Measurements from ENCODE around the gene UBE2M. TPM values are rescaled to one million over a fixed set of nuclear protein-coding genes. Genes with fewer than 3 reads are reported as not detected.

UBE2M gene
- total RNA-seq: 61.8 and 84.3 TPM in 2 replicates

DNA sequence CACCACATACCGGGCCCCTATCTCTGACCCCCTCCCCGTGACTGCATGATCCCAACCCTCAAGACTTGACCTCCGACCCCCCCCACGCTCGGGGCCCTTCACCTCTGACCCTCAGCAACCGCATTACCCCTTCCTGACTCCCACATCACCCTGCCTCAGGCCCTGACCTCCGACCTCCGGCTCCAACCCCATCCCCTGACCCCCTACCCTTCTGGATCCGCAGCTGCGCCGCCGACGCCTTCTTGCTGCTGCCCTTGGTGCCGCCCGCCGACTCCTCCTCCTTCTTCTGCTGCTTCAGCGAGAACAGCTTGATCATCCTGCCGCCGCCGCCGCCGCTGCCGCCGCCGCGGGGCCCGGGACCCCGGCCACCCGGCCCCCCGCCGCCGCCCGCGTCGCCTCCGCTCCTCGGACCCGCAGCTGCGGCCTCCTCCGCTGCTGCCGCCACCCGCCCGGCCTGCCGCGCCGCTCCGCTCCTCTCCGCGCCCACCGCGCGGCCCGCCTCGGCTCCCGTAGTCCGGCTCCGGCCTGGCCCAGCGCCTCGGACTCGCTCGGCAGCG, at the start of gene UBE2M:
TSS of gene UBE2M (minus strand) at position 546 of the 557 bp plus-strand sequence. CDS start at position 316, 230 bp downstream.

DNA sequence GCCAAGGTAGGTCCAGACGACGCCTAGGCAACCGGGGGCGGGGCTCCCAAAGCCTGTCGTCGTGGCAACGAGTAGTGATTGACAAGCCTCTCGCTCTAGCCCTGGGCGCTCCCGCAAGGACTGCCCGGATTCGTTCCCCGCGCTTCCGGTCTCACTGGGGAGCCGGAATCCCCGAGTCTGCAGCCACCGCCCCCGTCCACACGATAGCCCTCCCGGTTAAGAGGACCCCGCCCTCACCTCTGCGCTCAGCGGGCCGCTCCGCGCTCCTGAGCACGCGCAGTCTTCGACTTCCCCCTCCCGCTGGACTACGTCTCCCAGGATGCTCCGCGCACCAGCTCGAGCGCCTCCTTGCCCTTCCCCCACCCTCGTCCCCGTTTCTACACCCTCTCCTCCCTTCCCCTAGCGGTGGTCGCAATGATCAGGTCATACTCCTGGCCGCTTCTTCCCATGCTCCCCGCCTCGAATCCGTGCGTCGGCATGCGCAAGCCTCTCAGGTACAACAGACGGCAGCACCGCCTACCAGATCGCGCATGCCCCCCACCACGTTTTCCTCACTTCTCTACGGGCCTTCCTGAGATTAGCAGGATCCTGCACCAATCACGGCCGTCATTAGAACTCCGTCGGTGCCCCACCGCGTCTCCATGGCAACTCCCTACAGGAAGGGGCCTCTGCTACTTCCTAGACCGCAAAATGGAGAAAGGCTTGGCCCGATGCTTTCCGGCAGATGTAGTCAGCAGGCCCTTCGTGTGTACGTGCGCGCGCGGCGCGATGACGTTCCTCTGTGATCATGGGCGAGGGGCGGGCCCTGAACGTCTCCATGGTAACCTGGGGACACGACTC, 14.6 kb upstream of the UBE2M start, which contains the start of gene MZF1:
TSS of gene MZF1 (minus strand) at position 518 of the 840 bp plus-strand sequence. CDS start 1,946 bp downstream, outside the sequence.

DNA sequence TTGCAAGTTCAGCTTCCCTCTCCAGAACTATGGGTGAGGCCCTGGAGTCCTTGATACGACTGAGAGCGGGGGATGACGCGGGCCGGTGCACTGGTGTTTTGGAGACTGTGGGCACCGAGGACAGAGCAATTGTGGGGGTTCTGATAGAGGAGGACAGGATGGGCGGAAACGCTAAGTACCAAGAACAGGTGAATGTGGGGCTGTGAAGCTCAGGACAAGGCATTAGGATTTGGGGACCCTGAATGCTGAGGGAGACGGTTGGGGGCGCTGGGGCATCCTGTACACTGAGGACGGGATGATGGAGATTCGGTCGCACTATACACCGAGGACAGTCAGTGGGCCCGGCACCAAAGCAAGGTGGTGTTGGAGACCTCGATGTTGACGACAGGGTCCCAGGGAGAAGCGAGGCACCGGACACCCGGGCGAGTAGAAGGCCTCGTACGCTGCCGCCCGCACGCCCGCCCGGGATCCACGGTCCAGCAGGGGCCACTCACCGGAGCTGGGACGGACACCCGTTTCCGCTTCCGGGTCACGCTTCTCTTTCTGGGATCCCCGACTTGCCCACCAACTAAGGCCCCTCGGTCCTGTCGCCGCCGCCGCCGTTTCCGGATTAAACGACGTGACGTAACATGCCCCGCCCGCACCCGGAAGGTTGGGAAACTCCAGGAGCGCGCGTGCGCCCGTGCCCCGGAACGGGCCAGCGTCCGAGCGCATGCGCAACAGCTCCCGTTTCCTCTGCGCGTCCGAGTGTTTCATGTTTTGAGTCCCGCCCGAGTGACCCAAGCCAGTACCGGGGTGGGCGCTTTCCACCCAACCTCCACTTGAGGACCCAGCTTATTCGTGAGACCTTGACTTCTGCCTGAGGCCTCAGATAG, 3.7 kb downstream of the UBE2M start, which contains the start of gene CHMP2A:
TSS of gene CHMP2A (minus strand) at position 612 of the 875 bp plus-strand sequence. CDS start 893 bp downstream, outside the sequence.

DNA sequence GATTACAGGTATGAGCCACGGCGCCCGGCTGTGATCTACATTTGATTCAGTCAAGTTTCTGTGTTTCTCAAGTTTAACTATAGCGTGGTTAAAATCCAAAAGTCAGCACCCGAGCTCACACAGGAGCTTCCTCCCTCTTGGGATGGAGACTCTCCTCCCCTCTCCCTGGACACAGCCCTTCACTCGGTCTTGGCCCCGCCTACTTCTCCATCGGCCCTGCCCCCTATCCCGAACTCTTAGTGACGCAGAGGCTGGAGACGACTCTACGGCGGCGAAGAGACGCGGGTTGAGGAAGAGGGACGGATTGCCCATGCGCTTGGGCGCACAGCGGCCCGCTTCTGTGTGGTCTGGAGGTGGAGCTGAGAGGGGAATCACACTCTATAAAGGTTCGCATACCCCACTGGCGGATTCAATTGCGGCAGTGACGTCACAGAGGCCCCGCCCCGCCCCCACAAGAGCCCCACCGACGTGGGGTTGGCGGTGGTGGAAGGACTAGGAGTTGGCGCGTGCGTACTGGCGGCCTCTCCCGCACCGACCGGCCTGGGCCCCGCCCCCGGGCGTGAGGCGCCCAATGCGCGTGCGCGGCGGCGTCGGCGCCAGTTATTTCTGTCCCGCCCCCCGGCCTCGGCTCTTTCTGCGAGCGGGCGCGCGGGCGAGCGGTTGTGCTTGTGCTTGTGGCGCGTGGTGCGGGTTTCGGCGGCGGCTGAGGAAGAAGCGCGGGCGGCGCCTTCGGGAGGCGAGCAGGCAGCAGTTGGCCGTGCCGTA, 14.4 kb downstream of the UBE2M start, which contains the start of gene TRIM28:
TSS of gene TRIM28 (plus strand) at position 239 of the 765 bp plus-strand sequence. CDS start 694 bp downstream, outside the sequence.

DNA sequence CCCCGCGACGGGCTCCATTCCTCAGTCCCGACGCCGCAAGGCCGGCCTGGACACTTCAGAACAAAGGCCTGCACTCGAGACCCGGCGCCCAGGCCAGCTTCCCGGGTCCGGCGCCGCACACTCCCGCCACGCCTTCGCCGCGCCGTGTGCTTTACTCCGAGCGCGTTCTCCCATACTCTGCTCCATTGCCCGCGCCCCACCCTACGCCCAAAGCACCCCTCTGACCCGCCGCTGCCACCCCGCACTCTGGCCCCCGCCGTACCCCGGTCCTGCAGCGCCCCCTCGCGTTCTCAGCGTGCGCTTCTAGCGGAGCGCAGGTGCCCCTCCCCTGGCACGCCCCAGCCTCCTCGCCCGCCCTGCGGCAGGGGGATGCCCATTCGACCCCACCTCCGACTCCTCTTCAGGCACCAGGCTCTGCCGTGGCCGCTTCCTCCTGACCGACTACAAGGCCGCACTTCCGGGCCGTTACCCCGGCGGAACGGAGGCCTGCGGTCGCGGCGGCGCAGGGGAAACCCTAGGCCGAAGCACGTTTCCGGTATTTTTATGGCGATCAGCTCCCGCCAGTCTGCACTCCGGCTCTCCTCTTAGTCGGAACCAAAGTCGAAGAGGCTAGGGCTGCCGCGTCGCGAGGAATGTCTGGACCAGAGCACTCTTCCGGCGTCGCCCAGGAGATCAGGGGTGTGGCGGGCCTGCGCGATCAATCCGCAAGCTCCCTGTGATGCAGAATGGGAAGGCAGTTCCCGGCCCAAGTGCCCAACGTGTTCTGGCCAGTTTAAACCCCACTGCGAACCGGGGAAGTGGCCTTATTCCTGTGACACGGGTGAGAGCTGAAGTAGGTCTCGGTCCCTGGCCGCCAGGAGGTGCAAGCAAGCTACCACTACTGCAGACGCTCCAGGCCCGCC, 38.8 kb downstream of the UBE2M start, which contains the start of gene ZBTB45:
TSS of gene ZBTB45 (minus strand) at position 456 of the 902 bp plus-strand sequence. CDS start 2,137 bp downstream, outside the sequence.

GRCh38 chr19:58511353-58512208, 46.8 kb downstream of the UBE2M start, which contains the start of gene SLC27A5:
TSS of gene SLC27A5 (minus strand) at chr19:58511992. CDS start at chr19:58511955, 37 bp downstream.

Other genes starting within 250 kb of the UBE2M start
- 1.7 and 2.4 TPM in 2 replicates for gene ZSCAN22, start 231.6 kb downstream of the UBE2M start, total RNA-seq
- gene A1BG, start 205.1 kb downstream of the UBE2M start, total RNA-seq: 2.7 and 7.3 TPM in 2 replicates
- 0.76 and 1.0 TPM in 2 replicates for gene ZNF497, start 195.9 kb downstream of the UBE2M start, total RNA-seq
- gene ZNF837, start 177.6 kb downstream of the UBE2M start, total RNA-seq: 1.8 and 2.2 TPM in 2 replicates
- 2,212 and 2,748 TPM in 2 replicates for gene RPS5, start 171.3 kb downstream of the UBE2M start, total RNA-seq
- gene RNF225, start 163.0 kb downstream of the UBE2M start, total RNA-seq: 0.09 TPM in 1 of 2 replicates, not detected in the other
- gene ZNF584, start 150.0 kb downstream of the UBE2M start, total RNA-seq: 9.5 TPM in 2 replicates
- gene ZNF132, start 118.5 kb downstream of the UBE2M start, total RNA-seq: 4.9 and 6.1 TPM in 2 replicates
- gene ZNF324B, start 107.0 kb downstream of the UBE2M start, total RNA-seq: 7.5 and 7.6 TPM in 2 replicates
- gene ZNF324, start 91.5 kb downstream of the UBE2M start, total RNA-seq: 10.6 and 11.6 TPM in 2 replicates
- 3.8 and 4.6 TPM in 2 replicates for gene ZNF446, start 82.3 kb downstream of the UBE2M start, total RNA-seq
- 6.1 and 8.6 TPM in 2 replicates for gene SLC27A5, start 46.6 kb downstream of the UBE2M start, total RNA-seq
- 3.7 and 4.4 TPM in 2 replicates for gene ZBTB45, start 38.8 kb downstream of the UBE2M start, total RNA-seq
- gene TRIM28, start 14.5 kb downstream of the UBE2M start, total RNA-seq: 273 and 307 TPM in 2 replicates
- 97.9 and 113 TPM in 2 replicates for gene CHMP2A, start 3.5 kb downstream of the UBE2M start, total RNA-seq
- 7.9 TPM in 2 replicates for gene MZF1, start 14.7 kb upstream of the UBE2M start, total RNA-seq

Measured in dermis lymphatic vessel endothelial cell (primary cell).